Activated CD8-positive, alpha-beta memory T cell treated with anti-CD3 and anti-CD28 coated beads, Interleukin-2, amount 50 U/mL, for 1 hour (primary cell): ENCODE data around the gene COL6A2.
"Not testable (repeated sequence)": the region's sequence is repeated elsewhere in the genome, so short reads cannot be mapped to it uniquely, and the experiment has no call there.

Experiments
- DNase-seq: peaks from one replicate; pipeline ENCODE4 v3.0.0-alpha.2; 2020; ENCODE audit errors: extremely low read depth

Gene COL6A2

GRCh38 chr21:46155514-46156377, 57.8 kb downstream of the COL6A2 start, which contains the start of gene FTCD:
TSS of gene FTCD (minus strand) at chr21:46155579. CDS start at chr21:46155523, 56 bp downstream.
- DNase-seq = no peak

- no peak for DNase-seq
Measured at GRCh38 chr21:46156378-46156645, 58.4 kb downstream of the COL6A2 start.

- DNase-seq = no peak
Measured at GRCh38 chr21:46156678-46157077, 58.8 kb downstream of the COL6A2 start.

GRCh38 chr21:46157396-46157986, 59.6 kb downstream of the COL6A2 start:
- no peak for DNase-seq

- no peak for DNase-seq
Measured at GRCh38 chr21:46157987-46158451, 60.1 kb downstream of the COL6A2 start.

GRCh38 chr21:46158666-46159300, 60.9 kb downstream of the COL6A2 start:
- DNase-seq = no peak

GRCh38 chr21:46159390-46159789, 61.5 kb downstream of the COL6A2 start:
- no peak for DNase-seq

- DNase-seq = no peak
Measured at GRCh38 chr21:46159841-46160656, 62.1 kb downstream of the COL6A2 start.

GRCh38 chr21:46160657-46160906, 62.7 kb downstream of the COL6A2 start:
- no peak for DNase-seq

GRCh38 chr21:46160907-46161632, 63.2 kb downstream of the COL6A2 start:
- no peak for DNase-seq

GRCh38 chr21:46161633-46162592, 64.0 kb downstream of the COL6A2 start:
- DNase-seq = no peak

GRCh38 chr21:46163380-46163779, 65.5 kb downstream of the COL6A2 start:
- DNase-seq = no peak

- no peak for DNase-seq
Measured at GRCh38 chr21:46165098-46165497, 67.2 kb downstream of the COL6A2 start.

- DNase-seq = no peak
Measured at GRCh38 chr21:46168238-46168637, 70.3 kb downstream of the COL6A2 start.

GRCh38 chr21:46168659-46169386, 70.9 kb downstream of the COL6A2 start:
- DNase-seq = no peak

GRCh38 chr21:46170436-46171193, 72.7 kb downstream of the COL6A2 start:
- DNase-seq = not testable (repeated sequence)

GRCh38 chr21:46171585-46171984, 73.7 kb downstream of the COL6A2 start:
- no peak for DNase-seq

GRCh38 chr21:46171996-46172862, 74.3 kb downstream of the COL6A2 start:
- DNase-seq = no peak
